Endometrial microvascular endothelial cells (primary cell): Measurements from ENCODE around the gene CEP131. TPM values are rescaled to one million over a fixed set of nuclear protein-coding genes. Genes with fewer than 3 reads are reported as not detected.
"Not testable (repeated sequence)": the region's sequence is repeated elsewhere in the genome, so short reads cannot be mapped to it uniquely, and the experiment has no call there.

ENCODE experiments used
- in situ Hi-C: cut with HindIII; loops from 2 replicates; pipeline ENCODE4 v1.10.0; 2017; ENCODE audit warnings: low sequenced_read_pairs, low pct_unique_long_range_greater_than_20kb; ENCODE audit errors: inconsistent ontology term
- total RNA-seq: library from RNA; depleted of rRNA; stranded (reverse); fragments of >200 nt; gene quantifications from one replicate; pipeline ENCODE4 v1.2.3, GENCODE V29; 2015; ENCODE audit errors: inconsistent ontology term

Gene CEP131
- total RNA-seq, 1 donor from 2014 or later, result 25.4 TPM

DNA sequence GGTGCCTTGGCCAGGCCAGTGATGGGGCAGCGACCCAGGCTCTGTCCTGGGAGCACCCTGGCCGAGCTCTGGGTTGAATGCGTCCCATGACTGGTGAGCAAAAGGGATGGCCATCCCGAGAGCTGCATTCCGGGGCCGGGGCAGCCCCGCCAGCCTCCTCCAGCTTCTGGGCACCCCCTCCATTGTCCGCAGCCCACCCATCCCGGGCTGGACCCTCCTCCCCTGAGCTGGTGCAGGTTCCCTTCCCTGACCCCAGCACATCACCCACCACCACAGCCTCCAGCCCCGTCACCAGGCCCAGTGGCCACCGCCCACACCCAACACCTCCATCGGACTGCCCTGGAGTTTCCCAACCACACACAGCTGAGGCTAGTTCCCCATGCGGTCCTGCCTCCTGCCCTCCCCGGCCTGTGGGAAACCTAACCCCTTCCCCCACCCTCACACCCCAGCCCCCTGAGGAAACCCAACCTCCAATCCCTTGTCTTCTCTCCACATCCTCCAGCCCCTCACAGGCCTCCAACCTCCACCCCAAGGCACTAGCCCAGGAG, 73.7 kb downstream of the CEP131 start:
- in situ Hi-C loops, result no loop called here

- in situ Hi-C loops, result no loop called here
Observed at GRCh38 chr17:81148571-81148970, 74.2 kb downstream of the CEP131 start.

GRCh38 chr17:81147701-81148100, 75.1 kb downstream of the CEP131 start:
- in situ Hi-C loops, result no loop called here

DNA sequence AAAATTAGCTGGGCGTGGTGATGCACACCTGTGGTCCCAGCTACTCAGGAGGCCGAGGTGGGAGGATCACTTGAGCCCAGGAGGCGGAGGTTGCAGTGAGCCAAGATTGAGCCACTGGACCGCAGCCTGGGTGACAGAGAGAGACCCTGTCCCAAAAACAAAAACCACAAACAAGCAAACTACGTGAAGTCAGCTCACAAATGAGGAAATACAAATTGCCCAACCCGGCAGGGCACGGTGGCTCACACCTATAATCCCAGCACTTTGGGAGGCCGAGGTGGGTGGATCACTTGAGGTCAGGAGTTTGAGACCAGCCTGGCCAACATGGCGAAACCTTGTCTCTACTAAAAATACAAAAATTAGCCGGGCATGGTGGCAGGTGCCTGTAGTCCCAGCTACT, 76.6 kb downstream of the CEP131 start:
- in situ Hi-C loops, result not testable (repeated sequence)

GRCh38 chr17:81144423-81144781, 78.4 kb downstream of the CEP131 start:
- in situ Hi-C loops, result no loop called here

- in situ Hi-C loops, result no loop called here
Observed at GRCh38 chr17:81143717-81144422, 78.9 kb downstream of the CEP131 start.

GRCh38 chr17:81143200-81143527, 79.6 kb downstream of the CEP131 start:
- in situ Hi-C loops, result no loop called here

DNA sequence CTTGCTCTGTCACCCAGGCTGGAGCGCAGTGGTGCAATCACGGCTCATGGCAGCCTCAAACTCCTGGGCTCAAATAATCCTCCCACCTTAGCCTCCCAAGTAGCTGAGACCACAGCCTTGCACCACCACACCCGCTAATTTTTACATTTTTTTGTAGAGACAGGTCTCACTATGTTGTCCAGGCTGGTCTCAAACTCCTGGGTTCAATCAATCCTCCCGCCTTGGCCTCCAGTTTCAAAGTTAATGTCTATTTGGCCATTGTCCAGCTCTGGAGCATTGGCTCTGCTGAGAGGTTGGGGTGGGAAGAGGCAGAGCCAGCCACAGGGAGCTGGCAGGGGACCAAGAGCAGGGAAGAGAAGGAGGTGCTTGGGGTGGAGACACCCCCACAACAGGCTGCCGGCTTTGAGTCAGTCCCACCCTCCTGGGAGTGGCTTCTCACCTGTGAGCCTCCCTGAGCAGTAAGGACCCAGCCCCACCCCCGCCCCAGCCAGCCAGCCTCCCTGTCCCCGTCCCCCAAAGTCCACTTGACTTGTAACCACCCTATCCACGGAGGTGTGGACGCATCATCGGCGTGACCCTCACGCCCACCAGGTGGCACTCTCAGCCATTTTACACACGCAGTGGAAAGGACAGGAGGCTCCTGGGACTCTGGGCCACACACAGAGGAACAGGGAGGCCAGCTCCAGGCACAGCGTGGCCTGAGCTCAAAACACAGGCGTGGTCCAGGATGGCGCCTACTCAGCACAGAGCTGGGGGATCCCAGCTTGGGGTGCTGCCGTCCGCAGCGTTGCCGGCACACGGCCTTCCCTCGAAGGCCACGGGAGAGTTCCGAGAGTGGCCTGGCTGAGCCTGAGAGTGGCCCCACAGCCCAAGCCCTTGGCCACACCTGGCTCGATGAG, 80.2 kb downstream of the CEP131 start:
- in situ Hi-C loops, result no loop called here

DNA sequence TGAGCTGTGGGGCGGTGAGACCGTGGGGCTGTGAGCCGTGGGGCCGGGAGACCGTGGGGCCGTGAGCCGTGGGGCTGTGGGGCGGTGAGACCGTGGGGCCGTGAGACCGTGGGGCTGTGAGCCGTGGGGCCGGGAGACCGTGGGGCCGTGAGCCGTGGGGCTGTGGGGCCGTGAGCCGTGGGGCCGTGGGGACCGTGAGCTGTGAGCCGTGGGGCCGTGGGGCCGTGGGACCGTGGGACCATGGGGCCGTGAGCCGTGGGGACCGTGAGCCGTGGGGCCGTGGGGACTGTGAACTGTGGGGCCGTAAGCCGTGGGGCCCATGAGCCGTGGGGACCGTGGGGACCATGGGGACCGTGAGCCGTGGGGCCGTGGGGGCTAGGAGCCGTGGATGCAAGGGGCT, 82.1 kb downstream of the CEP131 start:
- in situ Hi-C loops, result no loop called here

DNA sequence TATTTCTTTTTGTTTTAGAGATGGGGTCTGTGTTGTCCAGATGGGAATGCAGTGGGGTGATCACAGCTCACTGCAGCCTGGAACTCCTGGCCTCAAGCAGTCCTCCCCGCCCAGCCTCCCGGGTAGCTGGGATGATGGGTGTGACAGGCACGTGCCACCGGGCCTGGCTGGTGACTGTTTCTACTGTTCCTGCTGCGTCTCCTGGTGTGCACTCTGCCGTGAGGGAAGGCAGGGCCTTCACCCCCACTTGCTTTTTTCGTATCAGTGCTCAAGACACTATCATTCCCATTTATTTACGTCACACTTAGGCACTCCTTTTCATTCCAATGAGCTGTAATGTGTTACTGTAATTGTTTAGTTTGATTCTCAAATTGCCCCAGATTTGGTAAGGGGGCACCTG, 82.7 kb downstream of the CEP131 start:
- in situ Hi-C loops, result no loop called here

Other genes with a start within 250 kb of the CEP131 start
- 48.1 TPM for gene CHMP6, start 231.1 kb downstream of the CEP131 start, total RNA-seq
- 35.4 TPM for gene BAIAP2, start 187.8 kb downstream of the CEP131 start, total RNA-seq
- gene PVALEF, start 57.5 kb downstream of the CEP131 start, total RNA-seq, result not detected
- gene AATK, start 56.7 kb downstream of the CEP131 start, total RNA-seq, result 3.3 TPM
- gene TEPSIN, start 16.1 kb upstream of the CEP131 start, total RNA-seq, result 29.6 TPM
- 51.4 TPM for gene NDUFAF8, start 16.4 kb upstream of the CEP131 start, total RNA-seq
- gene SLC38A10, start 72.3 kb upstream of the CEP131 start, total RNA-seq, result 103 TPM
- gene BAHCC1, start 172.5 kb upstream of the CEP131 start, total RNA-seq, result 10.0 TPM